HG02973 (cell line): ENCODE data around the gene KCNIP1.
A peak's percentile ranks its signal among the peaks of the same experiment; 100 is the strongest.

Source experiments
- ATAC-seq: cut with Tn5 transposase; IDR thresholded peaks from one replicate; pipeline ENCODE4 v1.9.1; 2021; ENCODE audit warnings: moderate library complexity; ENCODE audit not compliant: unreplicated experiment

Gene KCNIP1

GRCh38 chr5:170590566-170590965, 86.7 kb downstream of the KCNIP1 start:
- ATAC-seq: no peak

GRCh38 chr5:170591054-170591453, 87.2 kb downstream of the KCNIP1 start:
- ATAC-seq: no peak

GRCh38 chr5:170596482-170597044, 92.7 kb downstream of the KCNIP1 start:
- no peak for ATAC-seq

- no peak for ATAC-seq
Measured at GRCh38 chr5:170597109-170597751, 93.4 kb downstream of the KCNIP1 start.

- ATAC-seq: no peak
Measured at GRCh38 chr5:170597872-170598271, 94.1 kb downstream of the KCNIP1 start.

GRCh38 chr5:170599756-170600155, 95.9 kb downstream of the KCNIP1 start:
- no peak for ATAC-seq

GRCh38 chr5:170601619-170602018, 97.8 kb downstream of the KCNIP1 start:
- no peak for ATAC-seq

GRCh38 chr5:170603109-170603508, 99.3 kb downstream of the KCNIP1 start:
- ATAC-seq: no peak

- no peak for ATAC-seq
Measured at GRCh38 chr5:170603578-170604565, 100.1 kb downstream of the KCNIP1 start.

- no peak for ATAC-seq
Measured at GRCh38 chr5:170606941-170607340, 103.1 kb downstream of the KCNIP1 start.

GRCh38 chr5:170611449-170612090, 107.8 kb downstream of the KCNIP1 start:
- ATAC-seq: no peak

- ATAC-seq: no peak
Measured at GRCh38 chr5:170612256-170612678, 108.4 kb downstream of the KCNIP1 start.

- no peak for ATAC-seq
Measured at GRCh38 chr5:170614065-170614490, 110.3 kb downstream of the KCNIP1 start.

- no peak for ATAC-seq
Measured at GRCh38 chr5:170614720-170615119, 110.9 kb downstream of the KCNIP1 start.

- ATAC-seq: no peak
Measured at GRCh38 chr5:170617533-170618490, 114.0 kb downstream of the KCNIP1 start.

GRCh38 chr5:170619869-170620268, 116.0 kb downstream of the KCNIP1 start:
- peak; percentile 80 for ATAC-seq

GRCh38 chr5:170622933-170623332, 119.1 kb downstream of the KCNIP1 start:
- ATAC-seq: no peak

GRCh38 chr5:170623576-170624181, 119.9 kb downstream of the KCNIP1 start:
- ATAC-seq: no peak
